Left lung (tissue), 14 donors: Measurements from ENCODE around the gene UBTFL1. TPM values are rescaled to one million over a fixed set of nuclear protein-coding genes. Genes with fewer than 3 reads are reported as not detected.
"Not testable (repeated sequence)": the region's sequence is repeated elsewhere in the genome, so short reads cannot be mapped to it uniquely, and the experiment has no call there.

Experiments used
- ATAC-seq: fragments of 200-7000 bp; cut with Tn5 transposase; one replicate; pipeline ENCODE4 v1.9.1; 2020; ENCODE audit warnings: moderate library complexity
- DNase-seq, 4 donors: peaks; one replicate each; pipeline ENCODE4 v3.0.0-alpha.2; 2013 to 2020
- H3K27ac ChIP-seq, 2 donors: fragments of 200-600 bp; sonication (generic) in 1 of 2; one replicate each; pipeline versions ENCODE4 v1.5.0 to v1.8.0; 2020 to 2021
- H3K27me3 ChIP-seq, 2 donors: fragments of 200-600 bp; sonication (generic) in 1 of 2; one replicate each; pipeline versions ENCODE4 v1.5.0 to v1.8.0; 2020 to 2021
- H3K36me3 ChIP-seq, 2 donors: fragments of 200-600 bp; sonication (generic) in 1 of 2; one replicate each; pipeline versions ENCODE4 v1.5.0 to v1.8.0; 2020 to 2021
- H3K4me1 ChIP-seq, 2 donors: fragments of 200-600 bp; one replicate each; pipeline ENCODE4 v1.8.0; 2021
- H3K4me3 ChIP-seq, 2 donors: fragments of 200-600 bp; sonication (generic) in 1 of 2; one replicate each; pipeline versions ENCODE4 v1.5.0 to v1.8.0; 2020 to 2021; ENCODE audit warnings: mild to moderate bottlenecking in 1 of 2
- H3K9me3 ChIP-seq, 2 donors: fragments of 200-600 bp; sonication (generic) in 1 of 2; one replicate each; pipeline versions ENCODE4 v1.5.0 to v1.8.0; 2020 to 2021
- CTCF ChIP-seq, 2 donors: fragments of 200-600 bp; sonication (generic) in 1 of 2; IDR thresholded peaks; one replicate each; pipeline versions ENCODE4 v1.5.0 to v1.8.0; 2021; ENCODE audit warnings: antibody characterized with exemption in 2 of 2
- intact Hi-C, 2 donors: fragments of 100-400 bp; cut with DNase I; formaldehyde crosslinking; loops; one replicate each; pipeline versions ENCODE4 v1.11.2 to v1.14.2; 2022
- long read RNA-seq, 12 donors: library from polyadenylated mRNA in 2 of 12; unstranded in 2 of 12; transcript quantifications; one replicate each; pipeline ENCODE4 v2.0.0 and lab custom pipeline, GENCODE V29; 2019 to 2026
- polyA plus RNA-seq, 6 donors: library from polyadenylated mRNA; unstranded; fragments of 120-200 nt; gene quantifications; one replicate each; pipeline ENCODE4 v1.2.1, GENCODE V29; 2013; ENCODE audit not compliant: insufficient read length in 6 of 6
- total RNA-seq, 2 donors: library from RNA; stranded (reverse); fragmentation: NEBNext Ultra II Directional; extraction: Animal tissue kit (Norgen Biotek cat#: 25700); gene quantifications; one replicate each; pipeline ENCODE4 v1.2.1, GENCODE V29; 2021
- donor health status: DM: no; HTN: yes; CAD: no.
- donor health status: DM: no; HTN: no; CAD: no.

UBTFL1 gene
- not detected for total RNA-seq
- polyA plus RNA-seq: not detected
- long read RNA-seq, donor 1: 0 reads
- long read RNA-seq, donor 2: 0 reads
- long read RNA-seq, donor 3: 0 reads
- long read RNA-seq, donor 4: 0 reads
- long read RNA-seq, donor 5: 0 reads
- long read RNA-seq, donor 6: 0 reads
- long read RNA-seq, donor 7: 0 reads
- long read RNA-seq, donor 8: 0 reads
- long read RNA-seq, donor 9: 0 reads
- long read RNA-seq, donor 10: 0 reads
- long read RNA-seq, donor 11: 0 reads
- long read RNA-seq, donor 12: 0 reads

DNA sequence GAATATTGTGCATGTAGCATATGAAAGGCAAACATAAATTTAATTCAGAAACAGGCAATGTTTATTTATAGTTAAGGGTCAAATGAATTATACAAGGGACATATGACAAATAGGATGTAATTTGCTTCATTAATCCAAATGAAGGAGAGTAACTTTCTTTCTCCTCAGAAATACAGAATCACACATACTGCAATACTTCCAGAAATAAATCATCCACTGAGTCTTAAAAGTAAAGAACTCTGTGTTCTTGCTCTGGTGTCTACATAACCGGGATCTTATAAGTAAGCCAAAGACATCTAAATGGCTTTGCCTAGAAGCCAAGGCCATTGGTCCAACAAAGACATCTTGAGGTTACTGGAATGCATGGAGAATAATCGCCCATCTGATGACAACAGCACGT is at the start of gene UBTFL1:
Gene UBTFL1, plus strand, starts transcription at position 301 of the 400 bp plus-strand sequence. Its CDS starts 0 bp downstream, at position 301.
- DNase-seq, H3K36me3 ChIP-seq, H3K27ac ChIP-seq, H3K9me3 ChIP-seq, H3K27me3 ChIP-seq, intact Hi-C loops, H3K4me1 ChIP-seq, H3K4me3 ChIP-seq, ATAC-seq: not testable (repeated sequence)

DNA sequence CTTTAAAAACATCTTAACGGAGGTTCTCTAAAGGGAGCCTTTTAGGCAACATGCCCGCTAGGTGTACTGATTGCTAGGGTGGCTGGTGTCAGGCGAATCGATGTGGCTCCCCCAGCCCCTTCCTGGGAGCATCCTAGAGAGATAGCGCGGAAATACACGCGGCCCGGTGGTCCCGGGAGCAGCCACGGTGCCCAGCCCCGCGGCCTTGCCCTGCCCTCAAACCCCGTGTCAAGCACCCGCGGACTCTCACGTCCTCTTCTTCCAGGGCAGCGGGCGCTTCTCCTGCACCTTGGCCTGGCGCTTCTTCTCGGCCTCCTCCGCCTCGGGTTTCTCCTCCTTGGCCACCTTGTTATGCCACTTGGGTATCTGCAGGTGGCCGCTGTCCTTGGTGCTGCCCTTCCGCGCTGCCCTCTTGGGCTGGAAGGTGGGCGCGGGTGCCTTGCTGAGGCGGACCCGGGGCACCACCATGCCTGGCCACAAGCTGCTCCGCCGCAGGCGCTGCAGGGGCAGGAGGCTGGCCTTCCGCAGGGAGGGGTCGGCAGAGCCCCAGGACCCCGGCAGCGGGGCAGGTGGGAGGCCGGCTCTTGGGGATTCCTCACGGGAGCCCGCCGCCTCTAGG is 34.0 kb upstream of the UBTFL1 start:
- H3K9me3 ChIP-seq, ATAC-seq, H3K36me3 ChIP-seq, intact Hi-C loops, H3K4me1 ChIP-seq, H3K27ac ChIP-seq, H3K4me3 ChIP-seq: not testable (repeated sequence)
- H3K27me3 ChIP-seq: peaks cover 0 to 18% of the 10 kb centered on the region in 2 donors
- peak in 2 of 4 donors; percentile 25 to 29 for DNase-seq

- H3K36me3 ChIP-seq, ATAC-seq, H3K4me3 ChIP-seq, H3K27ac ChIP-seq, H3K4me1 ChIP-seq, H3K9me3 ChIP-seq, intact Hi-C loops: not testable (repeated sequence)
- DNase-seq: peak in 1 of 4 donors; percentile 16
- peaks cover 0 to 18% of the 10 kb centered on the region in 2 donors for H3K27me3 ChIP-seq
Measured at GRCh38 chr11:90052311-90052710, 33.4 kb upstream of the UBTFL1 start.

DNA sequence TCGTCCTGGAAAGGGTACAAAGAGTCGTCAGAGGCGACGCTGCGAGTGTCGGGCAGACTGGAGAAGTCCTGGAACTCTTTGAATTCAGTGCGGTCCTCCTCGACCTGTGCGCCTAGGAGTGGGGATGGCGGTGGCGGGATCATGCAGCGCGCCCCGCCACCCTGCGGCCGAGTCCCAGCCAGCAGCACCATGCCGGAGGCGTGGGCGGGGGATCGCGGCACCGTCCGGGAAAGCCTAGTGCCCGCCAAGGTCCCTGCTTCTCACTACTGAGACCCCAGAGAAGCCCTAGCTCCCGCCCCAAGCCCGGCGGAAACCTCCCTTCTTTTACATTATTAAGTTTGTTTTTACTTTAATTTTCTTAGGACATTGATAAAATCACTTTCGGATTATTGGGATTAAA is 32.2 kb upstream of the UBTFL1 start:
- H3K27ac ChIP-seq, H3K4me3 ChIP-seq, H3K36me3 ChIP-seq, ATAC-seq, H3K9me3 ChIP-seq, H3K4me1 ChIP-seq, DNase-seq, intact Hi-C loops: not testable (repeated sequence)
- peaks cover 0 to 18% of the 10 kb centered on the region in 2 donors for H3K27me3 ChIP-seq

DNA sequence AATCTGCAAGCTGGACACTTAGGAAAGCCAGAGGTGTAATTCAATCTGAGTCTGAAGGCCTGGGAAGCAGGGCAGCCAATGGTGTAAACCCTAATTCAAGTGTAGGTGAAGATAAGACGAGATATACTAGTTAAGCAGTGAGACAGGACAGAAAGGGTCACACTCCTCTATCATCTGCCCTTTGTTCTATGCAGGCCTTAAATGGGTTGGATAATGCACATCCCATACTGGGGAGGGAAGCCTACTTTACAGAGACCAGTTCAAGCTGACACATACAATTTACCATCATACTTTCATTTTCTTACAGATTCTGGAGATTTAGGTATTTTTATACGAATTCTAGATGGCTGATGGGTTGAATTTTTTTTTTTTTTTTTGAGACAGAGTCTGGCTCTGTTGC is 3.0 kb downstream of the UBTFL1 start:
- H3K27me3 ChIP-seq, DNase-seq, H3K36me3 ChIP-seq, ATAC-seq, H3K27ac ChIP-seq, H3K9me3 ChIP-seq, H3K4me1 ChIP-seq, intact Hi-C loops, H3K4me3 ChIP-seq: not testable (repeated sequence)

- H3K4me3 ChIP-seq, ATAC-seq, intact Hi-C loops, H3K9me3 ChIP-seq, DNase-seq, H3K4me1 ChIP-seq, H3K36me3 ChIP-seq, H3K27me3 ChIP-seq, H3K27ac ChIP-seq: not testable (repeated sequence)
Measured at GRCh38 chr11:90095230-90095924, 9.6 kb downstream of the UBTFL1 start.

DNA sequence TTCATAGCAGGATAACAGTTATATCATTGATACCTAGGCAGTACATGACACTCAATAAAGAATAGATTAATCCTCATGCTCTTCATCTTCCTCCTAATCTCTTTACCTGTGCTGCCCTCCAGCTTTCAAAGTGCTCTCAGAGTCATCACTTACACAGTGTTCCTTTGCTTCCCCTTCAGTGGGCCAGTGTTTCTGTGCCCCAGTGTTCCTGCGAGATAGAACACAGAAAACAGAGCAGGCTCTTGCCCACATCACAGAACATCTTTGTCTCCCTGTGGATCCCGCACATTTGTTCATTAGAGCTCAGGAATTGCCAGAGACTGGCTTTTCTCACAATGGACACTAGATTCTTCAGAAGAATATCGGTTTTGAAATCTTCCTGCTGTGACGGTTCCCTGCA is 12.5 kb downstream of the UBTFL1 start:
- H3K27me3 ChIP-seq, H3K4me3 ChIP-seq, H3K36me3 ChIP-seq, H3K27ac ChIP-seq, H3K9me3 ChIP-seq, DNase-seq, intact Hi-C loops, H3K4me1 ChIP-seq, ATAC-seq: not testable (repeated sequence)

DNA sequence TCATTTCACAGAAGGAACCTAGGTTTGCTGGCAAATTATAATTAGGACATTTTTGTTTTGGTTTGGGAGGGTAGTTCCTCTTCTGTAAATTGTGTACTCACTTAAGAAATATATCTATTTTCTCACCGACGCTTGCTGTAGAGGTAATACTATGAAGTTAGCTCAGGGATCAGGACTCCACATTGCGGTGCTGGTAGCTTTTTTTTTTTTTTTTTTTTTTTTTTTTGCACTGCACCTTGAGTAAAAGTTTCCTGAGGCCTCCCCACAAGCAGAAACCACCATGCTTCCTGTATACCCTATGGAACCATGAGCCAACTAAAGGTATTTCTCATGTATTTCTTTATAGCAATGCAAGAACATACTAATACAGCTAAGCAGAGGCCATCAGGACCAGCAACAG is 14.7 kb downstream of the UBTFL1 start:
- intact Hi-C loops: no loop called here
- Histone ChIP-seq H3K36me3 (no peaks in the 10 kb centered on the region), H3K27ac (no peak overlapping the region), H3K4me3 (no peak overlapping the region), H3K27me3 (no peaks in the 10 kb centered on the region), H3K9me3 (no peaks in the 10 kb centered on the region), H3K4me1 (no peaks in the 10 kb centered on the region)
- ATAC-seq: no peak
- DNase-seq: no peak
- TF ChIP-seq CTCF (IDR thresholded peaks at IDR 0.05): no peak
